Loucy (cell line): ENCODE measurements around the gene SH3RF3.
"Not testable (repeated sequence)": the region's sequence is repeated elsewhere in the genome, so short reads cannot be mapped to it uniquely, and the experiment has no call there.

ENCODE experiments used
- H2AFZ ChIP-seq: fragments of 200-600 bp; sonication (generic); 2 replicates; pipeline ENCODE4 v1.6.0; 2016; ENCODE audit warnings: antibody characterized with exemption, mild to moderate bottlenecking, low read length, moderate library complexity
- H3F3A ChIP-seq: fragments of 200-600 bp; 2 replicates; pipeline ENCODE4 v1.6.0; 2016; ENCODE audit warnings: antibody characterized with exemption, low read depth, mild to moderate bottlenecking
- H3K27me3 ChIP-seq: fragments of 200-600 bp; sonication (generic); 2 replicates; pipeline ENCODE4 v1.6.1; 2014; ENCODE audit warnings: low read length, mild to moderate bottlenecking; ENCODE audit not compliant: insufficient read depth, poor library complexity, severe bottlenecking
- H3K36me3 ChIP-seq: fragments of 200-600 bp; sonication (generic); 2 replicates; pipeline ENCODE4 v1.6.1; 2016; ENCODE audit warnings: low read length; ENCODE audit not compliant: insufficient read depth
- H3K4me1 ChIP-seq: fragments of 200-600 bp; sonication (generic); 2 replicates; pipeline ENCODE4 v1.5.1; 2014; ENCODE audit warnings: low read length, mild to moderate bottlenecking; ENCODE audit not compliant: insufficient read depth, poor library complexity, severe bottlenecking
- H3K4me2 ChIP-seq: fragments of 200-600 bp; sonication (generic); 2 replicates; pipeline ENCODE4 v1.6.0; 2014; ENCODE audit warnings: antibody characterized with exemption, low read length, low read depth, mild to moderate bottlenecking; ENCODE audit not compliant: poor library complexity, severe bottlenecking
- H3K4me3 ChIP-seq: fragments of 200-600 bp; sonication (generic); 2 replicates; pipeline ENCODE4 v1.5.1; 2014; ENCODE audit warnings: low read length, mild to moderate bottlenecking, mixed read lengths; ENCODE audit not compliant: poor library complexity, severe bottlenecking
- H3K79me2 ChIP-seq: fragments of 200-600 bp; sonication (generic); 2 replicates; pipeline ENCODE4 v1.6.1; 2014; ENCODE audit warnings: low read length; ENCODE audit not compliant: insufficient read depth
- H3K9ac ChIP-seq: fragments of 200-600 bp; sonication (generic); 2 replicates; pipeline ENCODE4 v1.6.0; 2014; ENCODE audit warnings: mild to moderate bottlenecking, low read depth, low read length, moderate library complexity; ENCODE audit not compliant: poor library complexity, severe bottlenecking
- H3K9me2 ChIP-seq: fragments of 200-600 bp; sonication (generic); replicated peaks from 2 replicates; pipeline ENCODE4 v1.6.1; 2016; ENCODE audit warnings: low read depth, low read length, mixed read lengths
- H3K9me3 ChIP-seq: fragments of 200-600 bp; sonication (generic); 2 replicates; pipeline ENCODE4 v1.6.1; 2014; ENCODE audit warnings: mild to moderate bottlenecking, antibody characterized with exemption, low read length, low read depth; ENCODE audit not compliant: insufficient read depth
- H4K20me1 ChIP-seq: fragments of 200-600 bp; sonication (generic); 2 replicates; pipeline ENCODE4 v1.6.0; 2014; ENCODE audit warnings: antibody characterized with exemption, low read length, mild to moderate bottlenecking; ENCODE audit not compliant: insufficient read depth, poor library complexity, severe bottlenecking
- CTCF ChIP-seq: fragments of 200-600 bp; sonication (generic); conservative IDR thresholded peaks from 2 replicates; pipeline ENCODE4 v1.5.1; 2014; ENCODE audit warnings: mild to moderate bottlenecking, antibody characterized with exemption, low read length
- EZH2phosphoT487 ChIP-seq: fragments of 200-600 bp; IDR thresholded peaks from 2 replicates; pipeline ENCODE4 v1.6.1; 2018; ENCODE audit warnings: antibody characterized with exemption, mild to moderate bottlenecking, moderate library complexity, borderline replicate concordance

The SH3RF3 gene

GRCh38 chr2:109218792-109219126, 89.8 kb downstream of the SH3RF3 start:
- TF ChIP-seq EZH2phosphoT487 (no peak), CTCF (no peak)
- Histone ChIP-seq H3K9ac (peak overlapping the region; percentile 67), H3K4me1 (peaks cover 67% of the 10 kb centered on the region)

GRCh38 chr2:109220860-109221259, 91.9 kb downstream of the SH3RF3 start:
- no peaks in the 10 kb centered on the region for H4K20me1 ChIP-seq
- no peak overlapping the region for H3K9ac ChIP-seq
- no peaks in the 10 kb centered on the region for H3K9me3 ChIP-seq
- H3K4me1 ChIP-seq: peaks cover 56% of the 10 kb centered on the region
- H3K4me3 ChIP-seq: no peak overlapping the region
- peaks cover 30% of the 10 kb centered on the region for H3K79me2 ChIP-seq
- no peaks in the 10 kb centered on the region for H3K36me3 ChIP-seq
- H3K4me2 ChIP-seq: no peak overlapping the region
- H3K9me2 ChIP-seq: no peaks in the 10 kb centered on the region
- TF ChIP-seq CTCF: no peak
- no peak for TF ChIP-seq EZH2phosphoT487
- H2AFZ ChIP-seq: no peak overlapping the region
- no peaks in the 10 kb centered on the region for H3K27me3 ChIP-seq
- 0 out of 2 replicates have a peak, but pooled peaks cover 5% of the 10 kb centered on the region for H3F3A ChIP-seq

More at GRCh38 chr2:109218792-109219126, 89.8 kb downstream of the SH3RF3 start:
- Histone ChIP-seq H3K4me2 (peak overlapping the region; percentile 77), H3K27me3 (no peaks in the 10 kb centered on the region), H3K9me2 (no peaks in the 10 kb centered on the region), H3K36me3 (no peaks in the 10 kb centered on the region), H3F3A (0 out of 2 replicates have a peak, but pooled peaks cover 5% of the 10 kb centered on the region), H3K4me3 (peak overlapping the region; percentile 57), H3K9me3 (no peaks in the 10 kb centered on the region), H4K20me1 (no peaks in the 10 kb centered on the region), H3K79me2 (peaks cover 45% of the 10 kb centered on the region), H2AFZ (peak overlapping the region; percentile 40; the same call in 1 of the 2 replicates)

GRCh38 chr2:109221316-109221715, 92.3 kb downstream of the SH3RF3 start:
- not testable (repeated sequence) for H3K9ac ChIP-seq, H2AFZ ChIP-seq, H3K4me3 ChIP-seq, H3K9me3 ChIP-seq, H3K27me3 ChIP-seq, H3K9me2 ChIP-seq, H3K36me3 ChIP-seq, H4K20me1 ChIP-seq, H3F3A ChIP-seq, H3K4me2 ChIP-seq
- Histone ChIP-seq H3K4me1 (peaks cover 56% of the 10 kb centered on the region), H3K79me2 (peaks cover 26% of the 10 kb centered on the region)

- 0 out of 2 replicates have a peak, but pooled peaks cover 5% of the 10 kb centered on the region for H3F3A ChIP-seq
- H3K36me3 ChIP-seq: no peaks in the 10 kb centered on the region
- H4K20me1 ChIP-seq: no peaks in the 10 kb centered on the region
- peaks cover 55% of the 10 kb centered on the region for H3K4me1 ChIP-seq
- H3K27me3 ChIP-seq: no peaks in the 10 kb centered on the region
- H3K4me3 ChIP-seq: no peak overlapping the region
- H3K9ac ChIP-seq: no peak overlapping the region
- no peak overlapping the region for H2AFZ ChIP-seq
- no peaks in the 10 kb centered on the region for H3K9me2 ChIP-seq
- no peaks in the 10 kb centered on the region for H3K9me3 ChIP-seq
- no peak overlapping the region for H3K4me2 ChIP-seq
- H3K79me2 ChIP-seq: peaks cover 19% of the 10 kb centered on the region
- TF ChIP-seq CTCF: no peak
- no peak for TF ChIP-seq EZH2phosphoT487
Observed at GRCh38 chr2:109222422-109222821, 93.4 kb downstream of the SH3RF3 start.
